HG02885 (cell line): ENCODE measurements around the gene HTR6.
"Not testable (repeated sequence)": the region's sequence is repeated elsewhere in the genome, so short reads cannot be mapped to it uniquely, and the experiment has no call there.

Experiments
- ATAC-seq: cut with Tn5 transposase; IDR thresholded peaks from one replicate; pipeline ENCODE4 v1.9.1; 2021; ENCODE audit warnings: mild to moderate bottlenecking; ENCODE audit not compliant: unreplicated experiment, poor library complexity

Gene HTR6

DNA sequence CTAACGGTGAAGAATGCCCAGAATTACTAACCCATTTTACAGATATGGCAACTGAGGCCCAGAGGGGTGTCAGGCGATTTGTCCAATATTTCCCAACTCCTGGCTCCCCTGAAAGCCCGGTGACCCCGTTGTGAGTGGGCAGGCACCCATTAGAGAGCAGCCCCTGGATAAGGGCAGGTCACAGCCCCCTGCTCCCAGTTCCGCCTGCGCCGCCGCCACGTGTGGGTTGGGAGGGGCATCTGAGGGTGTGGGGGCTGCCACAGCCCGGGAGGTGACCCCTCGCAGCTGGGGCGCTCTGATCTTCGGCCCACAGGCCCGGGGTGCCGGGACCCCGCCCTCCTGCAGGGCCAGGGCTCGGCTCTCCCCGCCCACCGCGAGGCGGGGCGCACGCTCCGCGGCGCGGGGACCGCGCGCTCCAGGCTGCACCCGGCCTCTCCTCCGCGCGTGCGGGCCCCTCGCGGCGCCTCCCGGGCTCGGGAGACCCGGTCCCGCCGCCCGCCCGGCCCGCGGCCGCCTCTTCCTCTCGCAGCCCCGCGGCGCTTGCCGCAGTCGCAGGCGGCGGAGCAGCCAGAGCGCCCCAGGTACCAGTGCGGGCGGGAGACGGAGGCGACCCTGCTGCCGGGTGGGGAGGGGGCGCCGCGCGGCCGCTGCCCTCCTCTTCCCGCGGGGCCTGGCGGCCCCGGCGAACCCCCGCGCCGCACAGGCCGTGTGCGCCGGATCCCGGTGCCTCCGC, at the start of gene HTR6:
HTR6 (plus strand) TSS at position 423 of the 733 bp plus-strand sequence. CDS start 879 bp downstream, outside the sequence.
- ATAC-seq = no peak

DNA sequence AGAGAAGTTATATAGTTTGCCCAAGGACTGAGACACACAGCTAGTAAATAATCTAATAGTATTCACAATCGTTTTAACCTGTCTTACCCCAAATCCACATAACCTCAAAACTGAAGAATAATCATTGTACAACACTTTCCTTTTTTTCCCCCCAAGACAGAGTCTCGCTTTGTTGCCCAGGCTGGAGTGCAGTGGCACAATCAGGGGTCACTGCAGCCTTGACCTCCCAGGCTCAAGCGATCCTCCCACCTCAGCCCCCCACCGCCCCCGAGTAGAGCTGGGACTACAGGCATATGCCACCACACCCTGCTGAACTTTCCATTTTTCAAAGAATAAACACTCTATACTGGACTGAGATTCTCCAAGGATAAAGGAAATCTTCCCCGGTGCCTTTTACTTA, 49.2 kb upstream of the HTR6 start:
- ATAC-seq = no peak

DNA sequence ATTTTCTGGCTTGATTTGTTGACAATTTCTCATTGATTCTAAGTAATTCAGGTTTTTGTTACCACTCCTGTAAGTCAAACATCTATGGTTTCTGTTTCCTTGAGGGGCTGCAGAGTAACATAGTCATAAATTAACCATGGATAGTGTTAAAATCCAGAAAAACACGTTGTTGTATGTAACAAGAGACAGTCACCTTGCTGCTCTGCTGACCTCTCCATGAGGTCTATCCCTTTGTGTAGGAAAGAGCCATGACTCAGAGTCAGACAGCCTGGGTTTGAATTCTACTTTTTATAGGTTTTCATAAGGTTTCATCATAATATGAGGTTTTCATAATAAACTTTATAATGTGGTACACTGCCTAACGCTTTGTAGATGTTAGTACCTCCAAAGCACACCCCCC, 48.2 kb upstream of the HTR6 start:
- no peak for ATAC-seq

DNA sequence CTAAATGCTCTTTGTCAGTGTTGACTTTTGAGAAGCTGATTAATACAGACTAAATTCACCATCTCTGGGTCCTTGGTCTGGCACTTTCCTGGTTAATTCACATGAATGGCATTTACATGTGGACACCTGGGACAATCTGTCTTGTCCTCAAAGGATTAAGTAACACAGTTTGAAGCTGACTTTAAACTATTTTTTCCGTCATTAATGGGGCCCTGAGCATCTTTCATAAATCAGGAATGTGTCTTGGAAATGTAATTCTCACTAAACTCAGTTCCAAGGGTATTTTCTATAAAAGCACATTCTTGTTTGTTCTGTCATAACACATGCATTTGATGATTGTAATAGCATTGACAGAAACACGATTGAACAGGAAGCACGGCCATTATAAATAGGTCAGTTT, 47.3 kb upstream of the HTR6 start:
- no peak for ATAC-seq

DNA sequence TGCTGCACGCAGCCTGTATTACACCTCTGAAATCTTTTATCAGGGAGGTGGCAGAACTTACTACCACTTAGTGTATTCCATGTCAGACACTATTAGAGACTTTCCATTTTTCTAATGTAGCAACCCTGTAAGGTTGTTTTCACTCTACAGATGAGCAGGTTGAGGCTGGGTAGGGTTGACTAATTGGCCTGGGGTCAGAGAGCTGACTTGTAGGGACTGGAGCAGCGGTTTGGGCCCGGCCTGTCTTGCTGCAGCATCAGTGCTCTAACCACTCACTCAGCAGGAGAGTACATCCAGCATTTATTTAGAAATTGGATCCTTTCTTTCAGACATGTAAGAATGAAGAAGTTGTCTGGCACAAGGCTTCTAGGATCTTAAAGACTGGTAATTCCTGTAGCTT, 46.2 kb upstream of the HTR6 start:
- no peak for ATAC-seq

DNA sequence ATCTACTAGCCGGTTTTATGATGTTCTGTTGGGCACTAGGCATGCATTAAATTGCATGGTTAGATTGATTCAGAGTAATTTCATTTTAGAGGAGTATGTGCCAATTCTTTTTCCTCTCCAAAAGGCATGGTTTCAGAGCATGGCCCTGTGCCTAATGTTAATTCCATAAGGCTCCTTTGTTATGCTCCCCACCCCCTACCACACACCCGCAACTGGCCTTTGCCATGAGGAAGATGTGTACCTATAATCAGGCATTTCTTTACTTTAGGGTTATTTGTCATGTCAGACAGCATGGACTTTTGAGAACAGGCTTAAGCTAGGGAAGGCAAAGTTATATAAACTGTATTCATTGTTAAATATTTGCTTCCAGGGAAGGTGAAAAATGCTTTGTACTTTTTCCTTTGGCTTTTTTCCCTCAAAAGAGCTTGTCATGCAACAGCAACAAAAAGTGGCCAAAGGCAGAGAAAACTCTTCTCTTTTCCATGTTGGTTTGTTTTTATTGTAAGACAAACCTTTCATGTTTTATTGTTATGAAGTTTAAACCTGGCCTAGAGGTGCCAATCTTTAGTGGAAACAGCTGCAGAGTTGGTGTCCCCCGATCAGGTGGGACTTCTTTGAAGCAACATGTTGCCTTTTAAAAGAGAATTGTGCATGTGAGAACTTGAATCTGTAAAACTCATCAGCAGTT, 44.8 kb upstream of the HTR6 start:
- ATAC-seq = no peak

DNA sequence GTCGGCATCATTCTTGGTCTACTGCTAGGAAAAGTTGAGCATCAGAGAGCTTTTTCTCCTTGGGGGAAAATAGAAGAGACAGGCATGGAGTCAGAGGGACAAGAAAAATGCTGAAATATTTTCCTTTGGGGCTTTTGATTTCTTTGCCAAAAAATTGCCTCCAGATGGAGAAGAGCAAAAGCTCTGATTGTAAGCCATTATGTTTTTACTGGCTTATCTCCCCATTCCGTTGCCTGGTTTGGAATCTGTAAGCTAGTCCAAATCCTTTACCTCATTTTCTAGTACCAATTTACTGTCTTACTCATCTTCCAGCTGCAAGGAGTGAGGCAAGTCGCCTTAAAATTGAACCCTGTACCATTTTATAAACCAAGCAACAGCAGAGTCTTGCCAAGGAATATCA, 43.9 kb upstream of the HTR6 start:
- no peak for ATAC-seq

DNA sequence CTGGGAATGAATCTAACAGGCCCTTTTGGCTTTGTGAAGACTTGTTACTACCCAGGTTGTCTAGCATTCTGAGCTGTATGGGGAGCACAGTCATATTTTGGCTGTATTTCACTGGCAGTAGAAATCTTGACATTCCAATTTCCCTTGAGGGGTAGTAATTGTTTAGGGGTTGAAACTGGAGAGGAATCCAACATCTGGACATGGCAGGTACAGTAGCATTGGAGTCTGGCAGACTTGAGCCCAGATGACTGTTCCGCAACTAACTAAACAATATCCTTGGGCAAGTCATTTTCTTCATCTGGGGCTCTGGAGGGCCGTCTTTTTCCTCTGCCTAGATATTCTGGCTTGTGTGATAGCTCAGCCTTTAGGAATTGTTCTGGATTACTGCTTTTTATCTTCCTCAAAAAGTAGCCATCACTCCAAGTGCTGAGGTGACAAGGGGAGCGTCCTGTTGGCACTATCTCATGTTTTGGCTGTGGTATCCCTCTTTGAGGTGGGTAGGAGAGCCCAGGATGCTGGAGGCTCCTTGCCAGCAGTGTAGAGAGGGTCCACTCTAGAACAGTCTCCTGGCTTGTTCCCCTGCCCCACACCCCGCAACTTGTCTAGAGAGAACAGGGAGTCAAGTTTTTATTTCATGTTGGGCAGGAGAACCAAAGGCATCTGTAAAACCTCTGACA, 43.3 kb upstream of the HTR6 start:
- ATAC-seq = no peak

DNA sequence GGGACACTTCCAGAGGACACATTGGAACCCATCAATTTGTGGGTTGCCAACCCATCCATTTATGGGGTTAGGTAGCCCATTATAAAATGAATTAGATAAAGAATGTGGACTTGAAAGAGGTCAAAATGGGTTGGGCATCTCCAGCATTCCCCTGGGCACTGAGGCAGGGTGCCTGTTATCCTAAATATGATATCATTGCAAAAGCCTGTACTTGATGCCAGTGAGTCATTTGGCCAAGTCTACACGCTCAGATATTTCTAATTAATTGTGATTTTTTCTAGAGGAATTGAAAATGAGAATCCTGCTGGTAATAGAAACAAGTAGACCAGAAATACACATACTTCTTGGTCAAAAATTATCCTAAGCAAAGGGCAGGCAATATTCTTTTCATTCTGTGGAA, 42.5 kb upstream of the HTR6 start:
- no peak for ATAC-seq

DNA sequence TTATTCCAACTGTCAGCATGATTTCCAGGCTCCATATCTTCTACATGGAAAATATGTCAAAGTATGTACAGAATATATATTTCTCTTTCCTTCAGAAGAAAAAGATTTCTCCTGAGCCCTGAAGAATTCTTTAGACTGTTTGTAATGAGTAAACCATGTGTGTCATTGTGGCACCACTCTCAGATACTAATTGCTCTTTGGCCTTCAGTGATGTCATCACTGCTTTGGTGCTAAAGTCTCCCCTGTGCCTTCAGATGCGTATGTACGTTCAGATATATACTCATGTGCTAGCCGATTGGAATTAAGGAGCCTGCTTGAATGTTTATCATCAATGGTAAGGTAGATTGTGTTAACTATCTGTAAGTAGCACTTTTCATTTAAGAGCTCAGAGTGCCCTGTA, 41.2 kb upstream of the HTR6 start:
- ATAC-seq = no peak

DNA sequence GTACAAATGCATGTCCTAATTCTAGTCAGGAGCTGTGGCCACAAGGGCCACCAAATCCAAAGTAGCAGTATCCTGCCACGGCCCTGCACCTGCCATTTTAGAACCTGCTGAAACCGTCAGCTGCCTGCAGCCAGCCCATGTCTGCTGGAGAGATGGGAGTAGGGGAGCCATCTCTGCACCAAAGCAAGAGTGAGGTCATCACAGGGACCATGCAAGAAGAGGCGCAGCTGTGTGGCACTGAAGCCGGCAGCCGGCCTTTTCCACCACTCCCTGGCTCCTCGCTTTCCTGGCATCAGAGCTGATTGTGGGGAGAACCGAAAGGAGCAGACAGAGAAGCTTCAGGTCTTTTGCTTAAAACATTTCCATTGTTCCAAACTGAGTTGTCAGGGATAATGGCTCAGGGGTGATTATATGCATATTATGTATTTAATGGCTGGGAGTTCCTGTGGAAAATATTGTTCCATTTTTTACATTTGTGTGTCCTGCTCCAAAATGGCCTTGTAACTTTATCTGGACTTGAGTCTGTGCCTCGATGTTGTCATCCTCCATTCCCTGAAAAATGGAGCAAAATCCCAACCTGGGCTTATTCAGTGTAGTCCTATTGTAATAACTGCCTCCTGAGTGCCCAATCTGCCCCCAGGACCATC, 39.3 kb upstream of the HTR6 start:
- ATAC-seq = no peak

DNA sequence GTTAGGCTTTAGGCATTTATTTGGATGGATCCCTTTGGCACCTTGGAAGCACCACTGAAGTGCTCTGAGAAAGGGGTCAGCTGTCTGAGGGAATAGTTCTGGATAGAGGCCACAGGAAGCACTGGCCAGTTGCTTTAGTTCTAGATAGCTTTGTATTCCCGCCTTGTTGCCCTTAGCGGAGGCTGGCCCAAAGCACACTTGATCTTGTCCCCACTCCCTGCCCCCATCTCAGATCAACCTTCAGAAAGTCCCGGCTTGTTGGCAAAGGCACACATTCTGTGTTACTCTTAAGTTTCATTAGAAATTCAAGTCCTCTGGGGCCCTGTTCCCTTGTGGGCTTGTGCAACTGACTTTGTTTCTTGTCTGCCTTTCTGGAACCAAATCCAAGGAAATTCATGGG, 35.8 kb upstream of the HTR6 start:
- ATAC-seq = no peak

DNA sequence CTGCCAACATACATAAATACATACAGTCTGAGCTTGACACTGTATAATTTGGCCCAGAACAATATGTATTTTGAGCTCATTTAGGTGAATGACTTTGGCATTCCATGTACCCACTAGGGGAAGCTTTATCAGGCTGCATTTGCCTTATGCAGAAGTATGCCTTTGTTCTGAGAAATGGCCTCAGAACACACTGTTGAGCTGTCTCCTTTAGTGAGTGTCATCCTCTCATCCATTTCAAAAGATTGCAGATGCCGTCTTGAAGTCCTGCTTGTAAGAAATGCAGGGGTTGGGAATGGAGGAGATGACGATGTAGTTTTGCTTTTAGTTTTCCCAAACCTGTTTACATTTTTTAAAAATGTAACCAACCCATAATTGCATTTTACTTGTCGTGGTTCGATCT, 35.3 kb upstream of the HTR6 start:
- ATAC-seq = no peak

DNA sequence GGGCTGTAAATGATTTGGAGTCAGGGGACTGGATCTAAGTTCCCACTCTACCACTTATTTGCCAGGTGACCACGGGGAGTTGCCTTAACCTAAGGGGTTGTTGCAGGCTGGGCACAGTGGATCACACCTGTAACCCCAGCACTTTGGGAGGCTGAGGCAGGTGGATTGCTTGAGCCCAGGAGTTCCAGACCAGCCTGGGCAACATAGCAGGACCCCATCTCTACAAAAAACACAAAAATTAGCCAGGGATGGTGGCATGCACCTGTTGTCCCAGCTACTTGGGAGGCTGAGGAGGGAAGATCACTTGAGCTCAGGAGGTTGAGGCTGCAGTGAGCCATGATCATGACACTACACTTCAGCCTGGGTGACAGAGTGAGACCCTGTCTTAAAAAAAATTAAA, 34.5 kb upstream of the HTR6 start:
- ATAC-seq = not testable (repeated sequence)

DNA sequence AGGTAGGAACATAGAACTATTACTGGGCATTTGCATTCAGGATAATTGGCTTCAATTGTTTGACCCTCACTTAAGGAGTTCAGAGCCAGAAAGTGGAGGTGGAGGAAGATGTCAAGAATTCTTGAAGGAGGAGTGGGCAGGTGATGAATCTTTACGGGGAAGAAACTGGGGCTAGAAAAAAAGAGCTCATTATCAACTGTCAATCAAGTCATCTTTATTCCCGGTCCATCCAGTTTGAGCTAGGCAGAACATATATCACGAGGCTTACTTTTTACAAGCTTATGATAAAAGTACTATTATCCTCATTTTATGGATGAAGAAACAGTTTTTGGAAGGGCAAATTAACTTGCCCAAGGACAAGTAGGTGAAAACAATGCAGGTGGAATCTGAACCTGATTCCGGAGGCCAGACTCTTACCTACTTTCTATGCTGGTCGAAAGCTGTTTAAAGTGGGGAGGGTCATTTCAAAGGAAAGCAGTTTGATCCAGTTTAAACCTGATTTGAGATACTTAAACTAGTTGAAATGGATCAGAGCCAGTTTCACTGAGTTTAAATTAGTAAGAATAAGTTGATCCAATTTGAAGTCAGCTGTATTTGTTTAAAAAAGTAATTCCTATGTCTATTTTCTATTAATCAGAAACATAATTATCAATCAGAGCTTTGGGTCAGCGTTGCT, 33.8 kb upstream of the HTR6 start:
- no peak for ATAC-seq

DNA sequence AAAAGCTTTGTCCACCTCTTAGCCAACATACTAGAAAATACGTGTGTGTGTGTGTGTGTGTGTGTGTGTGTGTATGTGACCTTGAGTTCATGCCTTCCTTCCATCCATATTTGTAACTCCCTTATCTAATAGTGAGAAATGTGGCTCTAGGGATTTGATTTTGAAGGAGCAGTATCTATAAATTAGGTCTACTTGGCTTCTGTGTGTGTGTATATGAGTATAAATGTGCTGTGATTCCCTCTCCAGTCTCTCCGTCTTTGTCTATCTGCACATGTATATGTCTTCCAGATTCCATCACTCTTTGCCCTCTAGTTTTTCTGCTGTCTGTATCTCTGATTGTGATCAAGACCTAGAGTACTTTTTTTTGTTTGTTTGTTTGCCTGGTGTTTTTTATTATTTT, 32.5 kb upstream of the HTR6 start:
- no peak for ATAC-seq

DNA sequence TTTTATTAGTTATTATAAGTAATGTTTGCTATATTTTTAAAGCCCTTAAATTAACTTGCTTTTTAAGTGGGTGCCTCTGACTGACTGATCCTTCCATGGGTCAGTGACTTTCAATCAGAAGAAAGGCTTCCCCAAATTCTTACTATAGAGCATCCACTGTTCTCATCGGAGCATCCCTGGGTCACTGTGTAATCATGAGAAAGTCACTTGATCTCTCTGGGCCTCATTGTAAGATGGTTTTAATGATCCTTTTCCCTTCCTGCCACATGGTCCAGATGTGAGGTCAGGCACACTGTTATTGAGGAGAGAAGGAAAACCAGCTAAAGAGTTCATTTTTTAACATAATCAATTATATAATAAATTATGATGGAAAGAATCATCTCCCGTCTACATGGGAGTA, 31.6 kb upstream of the HTR6 start:
- no peak for ATAC-seq

DNA sequence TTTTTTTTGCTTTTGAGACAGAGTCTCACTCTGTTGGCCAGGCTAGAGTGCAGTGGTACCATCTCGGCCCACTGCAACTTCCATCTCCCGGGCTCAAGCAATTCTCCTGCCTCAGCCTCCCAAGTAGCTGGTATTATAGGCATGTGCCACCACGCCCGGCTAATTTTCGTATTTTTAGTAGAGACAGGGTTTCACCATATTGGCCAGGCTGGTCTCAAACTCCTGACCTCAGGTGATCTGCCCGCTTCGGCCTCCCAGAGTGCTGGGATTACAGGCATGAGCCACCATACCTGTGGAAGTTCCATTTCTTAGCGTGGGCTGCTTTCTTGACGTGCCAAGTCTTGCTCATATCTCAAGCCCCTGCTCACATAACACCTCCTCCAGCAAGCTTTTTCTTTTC, 29.6 kb upstream of the HTR6 start:
- ATAC-seq = not testable (repeated sequence)

DNA sequence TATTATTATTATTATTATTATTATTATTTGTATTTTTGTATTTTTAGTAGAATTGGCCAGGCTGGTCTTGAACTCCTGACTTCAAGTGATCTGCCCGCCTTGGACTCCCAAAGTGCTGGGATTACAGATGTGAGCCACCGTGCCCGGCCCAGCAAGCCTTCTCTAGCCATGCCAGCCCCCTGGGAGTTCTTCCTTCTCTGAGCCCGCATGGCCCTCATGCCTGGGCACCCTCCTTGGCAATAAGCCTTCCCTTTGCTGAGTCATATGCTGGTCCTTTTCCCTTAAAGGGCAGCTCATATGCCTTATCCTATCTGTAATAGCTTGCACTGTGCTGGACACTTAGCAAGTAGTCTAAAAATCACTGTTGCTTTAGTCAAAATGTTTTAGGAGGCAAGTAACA, 29.0 kb upstream of the HTR6 start:
- ATAC-seq = no peak

DNA sequence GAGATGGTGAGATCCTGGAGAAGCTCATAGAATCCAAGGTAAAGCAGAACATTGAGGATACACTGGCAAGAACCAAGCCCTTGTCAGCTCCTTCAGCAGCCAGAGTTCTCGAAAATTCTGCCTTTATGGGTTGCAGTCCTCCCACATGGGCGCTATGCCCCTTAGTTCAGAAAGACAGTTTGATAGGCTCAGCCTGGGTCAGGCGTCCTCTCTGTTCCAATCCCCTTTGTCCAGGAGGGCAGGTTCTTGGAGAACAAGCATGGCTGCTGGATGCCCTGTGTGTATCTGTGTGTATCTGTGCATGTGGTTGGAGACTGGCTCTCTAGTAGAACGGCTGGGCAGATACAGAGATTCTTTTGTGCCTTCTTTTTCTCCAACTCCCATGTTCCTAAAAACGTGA, 28.6 kb upstream of the HTR6 start:
- no peak for ATAC-seq

DNA sequence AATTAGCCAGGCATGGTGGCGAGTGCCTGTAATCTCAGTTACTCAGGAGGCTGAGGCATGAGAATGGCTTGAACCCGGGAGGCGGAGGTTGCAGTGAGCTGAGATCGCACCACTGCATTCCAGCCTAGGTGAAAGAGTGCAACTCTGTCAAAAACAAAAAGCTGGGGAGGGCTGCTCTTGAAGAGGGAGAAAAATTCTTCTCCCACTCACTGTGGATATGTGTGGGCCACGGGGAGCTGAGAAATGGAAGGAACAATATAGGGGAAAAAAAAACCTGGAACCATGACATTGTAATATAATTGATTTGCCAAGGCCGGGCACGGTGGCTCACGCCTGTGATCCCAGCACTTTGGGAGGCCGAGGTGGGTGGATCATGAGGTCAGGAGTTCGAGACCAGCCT, 27.9 kb upstream of the HTR6 start:
- ATAC-seq = not testable (repeated sequence)
